LNCAP (cell line): ENCODE results near the gene TP53BP2.

Source experiments
- TF ChIP-seq, protein P1 (sequence below): fragments of 450-650 bp; IDR thresholded peaks from 2 replicates; pipeline ENCODE4 v1.5.1; 2017; ENCODE audit warnings: mild to moderate bottlenecking

TP53BP2 gene

DNA sequence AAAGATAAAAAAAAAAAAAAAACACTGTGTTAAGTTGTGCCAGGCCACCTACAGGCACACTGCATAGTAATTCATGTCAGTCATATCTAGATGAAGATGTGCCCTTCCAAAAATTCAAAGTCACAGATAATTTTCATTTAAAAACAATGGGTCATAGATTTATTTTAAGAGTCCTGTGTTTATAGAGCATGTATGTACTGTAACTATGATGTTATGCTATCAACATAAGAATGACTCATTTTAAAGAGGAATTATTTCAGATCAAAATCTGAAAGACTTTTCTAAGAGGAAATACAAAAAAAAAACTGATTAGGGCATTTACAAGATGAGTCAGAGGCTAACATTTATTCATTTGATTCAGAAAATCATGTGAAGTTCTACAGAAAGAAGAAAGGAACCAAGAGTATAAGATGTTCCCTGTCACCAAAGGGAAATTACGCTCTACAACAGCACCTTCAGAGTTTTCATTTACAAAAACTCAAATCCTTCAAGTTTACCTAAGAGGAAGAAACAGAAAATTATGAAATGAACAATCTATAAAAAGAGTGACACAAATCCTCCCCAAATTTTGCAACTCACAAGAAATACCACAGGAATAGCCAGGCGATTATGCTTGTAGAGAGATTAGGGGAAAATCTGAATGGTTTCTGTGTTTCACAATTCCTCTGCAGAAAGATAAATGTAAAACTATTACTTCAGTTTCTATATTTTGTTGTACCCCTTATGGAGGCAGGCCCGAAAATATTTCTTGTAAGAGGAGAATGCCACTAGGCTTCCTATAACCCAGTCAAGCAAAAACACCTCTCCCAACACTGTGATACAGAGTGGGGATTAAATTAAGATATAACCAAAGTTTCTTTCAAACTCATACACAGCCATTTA, 13.8 kb downstream of the TP53BP2 start:
- TF ChIP-seq, protein P1, sequence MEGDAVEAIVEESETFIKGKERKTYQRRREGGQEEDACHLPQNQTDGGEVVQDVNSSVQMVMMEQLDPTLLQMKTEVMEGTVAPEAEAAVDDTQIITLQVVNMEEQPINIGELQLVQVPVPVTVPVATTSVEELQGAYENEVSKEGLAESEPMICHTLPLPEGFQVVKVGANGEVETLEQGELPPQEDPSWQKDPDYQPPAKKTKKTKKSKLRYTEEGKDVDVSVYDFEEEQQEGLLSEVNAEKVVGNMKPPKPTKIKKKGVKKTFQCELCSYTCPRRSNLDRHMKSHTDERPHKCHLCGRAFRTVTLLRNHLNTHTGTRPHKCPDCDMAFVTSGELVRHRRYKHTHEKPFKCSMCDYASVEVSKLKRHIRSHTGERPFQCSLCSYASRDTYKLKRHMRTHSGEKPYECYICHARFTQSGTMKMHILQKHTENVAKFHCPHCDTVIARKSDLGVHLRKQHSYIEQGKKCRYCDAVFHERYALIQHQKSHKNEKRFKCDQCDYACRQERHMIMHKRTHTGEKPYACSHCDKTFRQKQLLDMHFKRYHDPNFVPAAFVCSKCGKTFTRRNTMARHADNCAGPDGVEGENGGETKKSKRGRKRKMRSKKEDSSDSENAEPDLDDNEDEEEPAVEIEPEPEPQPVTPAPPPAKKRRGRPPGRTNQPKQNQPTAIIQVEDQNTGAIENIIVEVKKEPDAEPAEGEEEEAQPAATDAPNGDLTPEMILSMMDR: peak; percentile 25; the same call in 1 of the 2 replicates

DNA sequence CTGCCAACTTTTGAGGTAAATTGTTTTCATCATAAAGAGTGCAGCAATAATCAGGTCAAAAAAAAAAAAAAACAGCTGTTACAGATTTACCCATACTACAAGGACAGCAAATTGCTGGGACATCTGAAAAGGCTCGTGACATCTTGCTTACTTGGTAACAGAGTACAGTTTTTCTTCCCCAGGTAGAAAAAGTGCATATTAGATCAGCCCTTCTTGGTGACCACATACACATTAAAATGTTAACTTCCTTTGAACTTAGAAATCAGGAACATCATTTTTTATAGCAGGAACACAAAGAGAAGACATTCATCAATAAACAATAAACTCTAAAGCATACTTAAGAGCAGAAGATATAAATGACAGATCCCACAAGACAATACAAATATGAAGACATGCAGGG, 16.1 kb downstream of the TP53BP2 start:
- TF ChIP-seq, protein P1: no peak

DNA sequence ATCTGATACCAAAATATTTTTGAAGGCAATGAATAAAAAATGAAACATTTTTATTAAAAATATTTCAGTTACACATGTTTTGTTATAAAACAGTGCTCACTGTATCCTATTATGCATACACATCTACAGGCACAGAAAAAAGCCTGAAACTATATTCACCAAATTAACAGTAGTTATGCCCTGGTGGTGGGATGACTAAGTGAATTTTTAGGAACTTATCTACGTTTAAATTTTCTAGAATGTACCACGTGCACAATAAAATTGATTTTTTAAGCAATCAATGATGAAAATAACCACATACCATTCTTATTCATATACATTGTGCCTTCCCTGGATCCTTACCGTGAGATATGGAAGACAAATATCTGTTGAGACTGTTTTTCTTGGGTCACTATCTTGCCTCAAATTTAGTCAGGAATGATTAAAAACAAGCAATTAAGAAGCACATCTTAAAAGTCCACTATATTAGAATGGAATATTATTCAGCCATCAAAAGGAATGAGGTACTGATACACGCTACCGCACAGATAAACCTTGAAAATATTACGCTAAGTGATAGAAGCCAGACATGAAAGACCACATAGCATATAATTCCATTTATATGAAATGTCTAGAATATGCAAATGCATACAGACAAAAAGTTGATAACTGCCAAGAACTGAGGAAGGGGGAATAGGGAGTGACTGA, 17.4 kb downstream of the TP53BP2 start:
- TF ChIP-seq, protein P1: no peak

DNA sequence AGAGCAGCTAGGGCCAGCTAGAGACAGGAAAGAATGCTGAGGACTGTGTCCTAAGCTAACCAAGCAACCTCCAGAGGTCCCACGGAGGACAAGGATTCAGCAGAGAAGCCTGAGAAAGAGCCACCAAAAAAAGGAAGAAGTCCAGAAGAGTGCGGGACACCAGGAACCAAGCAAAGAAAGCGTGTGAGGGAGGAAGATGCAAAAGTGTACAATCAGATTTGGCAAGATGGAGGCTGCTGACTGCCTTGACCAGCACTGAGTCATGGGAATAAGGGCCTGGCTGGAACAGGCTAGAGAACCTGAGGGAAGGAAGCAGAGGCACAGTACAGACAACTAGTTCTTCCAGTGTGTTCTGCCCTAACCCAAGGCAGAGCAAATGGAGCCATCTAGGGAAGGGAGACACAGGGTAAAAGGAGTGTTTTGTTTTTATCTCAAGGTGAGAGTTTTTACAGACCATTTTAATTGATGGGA, 18.5 kb downstream of the TP53BP2 start:
- TF ChIP-seq, protein P1: no peak

DNA sequence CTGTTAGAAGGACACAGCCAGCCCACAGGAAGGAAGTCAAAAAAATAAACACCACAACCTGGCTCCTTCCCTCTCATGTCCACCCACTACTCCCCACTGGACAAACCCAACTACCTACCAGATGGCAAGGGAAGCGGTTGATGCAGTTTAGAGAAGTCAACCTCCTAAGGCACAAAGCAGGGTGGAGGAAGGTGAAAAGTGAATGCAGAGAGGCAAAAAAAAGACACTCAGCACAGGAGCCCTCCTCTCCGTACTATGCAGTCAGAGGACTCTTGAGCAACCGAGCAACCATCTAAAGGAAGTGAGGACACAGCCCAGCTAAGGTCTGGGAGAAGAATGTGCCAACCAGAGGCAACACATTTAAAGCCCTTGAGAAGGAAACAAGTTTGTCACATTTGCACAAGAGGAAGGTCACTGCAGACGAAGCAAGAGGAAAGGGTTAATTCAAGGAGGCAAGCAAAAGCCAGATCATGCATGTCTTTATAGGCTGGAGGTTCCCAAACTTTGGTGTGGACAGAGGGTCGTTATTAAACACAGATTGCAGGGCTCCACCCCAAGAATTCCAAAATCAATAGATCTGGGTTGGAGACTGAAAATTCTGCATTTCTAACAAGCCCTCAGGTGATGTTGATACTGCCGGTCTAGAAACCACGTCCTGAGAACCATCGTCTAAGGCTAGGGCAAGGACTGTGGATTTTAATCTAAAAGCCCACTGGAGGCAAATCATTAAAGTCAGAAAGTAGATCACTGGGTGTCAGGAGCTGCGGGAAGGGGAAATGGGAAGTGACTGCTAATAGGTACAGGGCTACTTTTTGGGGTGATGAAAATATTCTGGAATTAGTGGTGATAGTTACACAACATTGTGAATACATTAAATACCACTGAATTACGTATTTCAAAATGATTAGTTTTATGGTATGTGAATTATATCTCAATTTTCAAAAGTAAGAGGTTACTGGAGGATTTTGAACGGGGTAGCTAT, 19.7 kb downstream of the TP53BP2 start:
- TF ChIP-seq, protein P1: no peak

DNA sequence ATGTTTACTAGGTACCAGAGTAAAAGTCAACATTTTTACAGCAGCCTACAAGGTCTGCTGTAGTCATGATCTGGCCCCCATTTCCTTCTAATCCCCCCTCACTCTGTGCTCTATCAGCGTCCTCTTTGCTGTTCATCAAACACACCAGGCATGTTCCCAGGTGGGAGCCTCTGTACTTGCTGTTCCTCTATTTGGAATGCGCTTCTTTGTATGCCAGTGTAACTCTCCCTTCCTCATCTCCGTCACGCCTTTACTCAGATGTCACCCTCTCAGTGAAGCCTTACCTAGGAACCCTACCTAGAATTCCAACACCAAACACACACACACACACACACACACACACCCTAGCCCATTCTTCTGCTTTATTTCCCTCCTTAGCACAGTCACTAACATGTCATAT, 21.0 kb downstream of the TP53BP2 start:
- TF ChIP-seq, protein P1: no peak

DNA sequence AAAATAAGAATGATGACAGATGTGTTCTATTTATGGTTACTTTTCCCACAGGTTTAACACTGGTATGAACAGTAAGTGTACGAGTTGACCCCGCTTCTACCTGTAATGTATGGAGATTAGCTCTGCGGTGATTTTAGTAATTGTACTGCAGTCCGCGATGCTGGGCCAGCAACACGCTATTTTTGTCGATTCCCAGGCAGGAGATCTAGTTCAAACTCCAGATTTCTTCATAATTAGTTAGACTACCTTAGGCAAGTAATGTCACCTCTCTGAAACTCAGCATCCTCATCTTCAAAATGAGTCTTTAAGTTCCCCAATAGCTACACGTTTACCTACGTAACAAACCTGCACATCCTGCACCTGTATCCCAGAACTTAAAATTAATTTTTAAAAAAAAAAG, 21.5 kb downstream of the TP53BP2 start:
- TF ChIP-seq, protein P1: no peak
